ENCODE measurements around the gene MYLK.

The MYLK gene

DNA sequence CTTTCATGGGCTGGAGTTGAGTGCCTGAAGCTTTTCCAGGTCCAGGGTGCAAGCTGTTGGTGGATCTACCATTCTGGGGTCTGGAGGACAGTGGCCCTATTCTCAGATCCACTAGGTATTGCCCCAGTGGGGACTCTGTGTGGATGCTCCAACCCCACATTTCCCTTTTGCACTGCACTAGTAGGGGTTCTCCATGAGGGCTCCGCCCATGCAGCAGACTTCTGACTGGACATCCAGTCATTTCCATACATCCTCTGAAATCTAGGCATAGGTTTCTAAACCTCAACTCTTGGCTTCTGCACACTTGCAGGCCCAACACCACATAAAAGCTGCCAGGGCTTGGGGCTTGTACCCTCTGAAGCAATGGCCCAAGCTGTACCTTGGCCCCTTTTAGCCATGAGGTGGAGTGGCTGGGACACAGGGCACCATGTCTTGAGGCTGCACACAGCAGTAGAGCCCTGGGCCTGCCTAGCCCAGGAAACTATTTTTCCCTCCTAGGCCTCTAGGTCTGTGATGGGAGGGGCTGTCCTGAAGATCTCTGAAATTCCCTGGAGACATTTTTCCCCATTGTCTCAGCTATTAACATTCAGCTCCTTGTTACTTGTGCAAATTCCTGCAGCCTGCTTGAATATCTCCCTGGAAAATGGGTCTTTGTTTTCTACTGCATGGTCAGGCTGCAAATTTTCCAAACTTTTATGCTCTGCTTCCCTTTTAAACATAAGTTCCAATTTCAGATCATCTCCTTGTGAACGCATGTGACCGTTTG, 293.3 kb downstream of the MYLK start:
- no peak for DNase-seq (ENCODE audit: low read depth)

GRCh38 chr3:123587401-123587800, 296.7 kb downstream of the MYLK start:
- DNase-seq (ENCODE audit: low read depth), result no peak

- DNase-seq (ENCODE audit: low read depth), result peak; percentile 91
Observed at GRCh38 chr3:123586968-123587367, 297.2 kb downstream of the MYLK start.

DNA sequence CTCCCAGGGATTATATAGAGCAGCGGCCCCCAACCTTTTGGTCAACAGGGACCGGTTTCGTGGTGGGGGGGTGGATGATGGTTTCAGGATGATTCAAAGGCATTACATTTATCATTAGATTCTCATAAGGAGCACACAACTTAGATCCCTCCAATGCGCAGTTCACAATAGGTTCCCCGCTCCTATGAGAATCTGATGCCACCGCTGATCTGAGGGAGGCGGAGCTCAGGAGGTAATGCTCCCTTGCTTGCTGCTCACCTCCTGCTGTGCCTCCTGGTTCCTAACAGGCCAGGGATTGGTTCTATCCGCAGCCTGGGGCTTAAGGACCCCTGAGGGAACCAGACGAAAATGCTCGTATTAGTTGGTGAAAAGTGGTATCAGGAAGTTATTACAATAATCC, 298.0 kb downstream of the MYLK start:
- peak; percentile 65 for DNase-seq (ENCODE audit: low read depth)

DNA sequence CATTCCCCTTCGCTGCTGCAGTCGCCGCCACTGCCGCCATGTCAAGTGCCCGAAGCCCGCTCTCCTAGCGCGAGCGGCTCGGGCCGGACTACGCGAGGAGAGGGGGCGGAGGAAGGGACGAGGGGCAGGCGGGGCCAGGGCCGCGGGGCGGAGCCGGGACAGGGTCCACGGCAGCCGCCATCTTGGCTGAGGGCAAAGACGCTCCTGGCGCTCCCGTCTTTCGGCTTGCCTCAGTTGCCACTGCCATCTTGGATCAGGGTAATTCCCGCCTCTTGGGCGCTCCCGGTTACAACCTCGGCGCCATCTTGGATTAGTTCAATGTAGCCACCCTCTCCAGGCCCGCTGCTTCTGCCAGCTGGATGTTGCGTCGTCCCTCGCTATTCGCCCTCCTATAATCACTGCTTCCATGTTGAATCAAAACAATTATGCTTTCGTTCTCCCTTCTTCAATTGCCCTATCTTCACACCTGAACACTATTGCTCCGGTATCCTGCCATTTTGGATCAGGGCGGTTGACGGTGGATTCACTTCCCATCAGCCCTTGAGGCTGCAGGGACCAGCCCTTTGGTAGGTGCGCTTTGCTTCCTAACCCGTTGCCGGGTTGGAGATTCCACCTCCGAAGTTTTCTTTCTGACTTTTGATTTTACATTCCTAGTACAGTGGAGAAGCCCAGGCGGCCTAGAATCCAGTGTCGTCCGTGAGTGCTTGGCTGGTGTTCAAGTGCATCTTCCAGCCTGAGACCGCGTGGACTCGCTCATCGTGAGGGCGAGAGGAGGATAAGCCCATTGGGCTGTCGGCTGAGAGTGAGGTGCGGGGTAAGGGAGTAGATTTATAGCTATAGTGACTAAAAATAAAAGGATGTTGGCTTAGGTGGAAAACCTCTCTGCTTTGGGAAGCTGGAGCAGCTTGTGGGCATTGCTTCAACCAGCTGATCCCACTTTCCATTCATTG, 298.9 kb downstream of the MYLK start, which contains the start of gene HACD2:
HACD2 (minus strand) TSS at position 66 of the 950 bp plus-strand sequence; CDS start at position 40, 26 bp downstream.
- peak; percentile 98 for DNase-seq (ENCODE audit: low read depth)

- DNase-seq (ENCODE audit: low read depth), result peak; percentile 52
Observed at GRCh38 chr3:123584284-123584987, 299.7 kb downstream of the MYLK start.

DNA sequence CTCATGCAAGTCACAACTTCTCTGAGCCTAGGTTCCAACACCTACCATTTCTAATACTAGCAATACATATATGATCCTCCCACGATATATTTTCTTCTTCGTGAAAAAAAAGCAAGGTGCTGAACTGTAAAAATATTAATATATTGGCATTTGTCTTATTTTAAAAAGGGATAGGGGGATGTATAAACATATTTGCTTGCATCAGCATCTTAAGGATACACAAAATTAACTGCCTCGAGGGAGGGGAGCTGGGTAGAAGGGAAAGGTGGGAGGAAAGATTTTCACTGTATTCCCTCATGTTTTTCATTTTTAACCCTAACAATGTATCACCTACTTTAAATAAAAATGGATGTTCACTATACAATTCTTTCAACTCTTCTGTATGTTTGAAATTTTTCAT, 300.6 kb downstream of the MYLK start:
- DNase-seq (ENCODE audit: low read depth), result no peak

- DNase-seq (ENCODE audit: low read depth), result no peak
Observed at GRCh38 chr3:123582315-123582714, 301.8 kb downstream of the MYLK start.

DNA sequence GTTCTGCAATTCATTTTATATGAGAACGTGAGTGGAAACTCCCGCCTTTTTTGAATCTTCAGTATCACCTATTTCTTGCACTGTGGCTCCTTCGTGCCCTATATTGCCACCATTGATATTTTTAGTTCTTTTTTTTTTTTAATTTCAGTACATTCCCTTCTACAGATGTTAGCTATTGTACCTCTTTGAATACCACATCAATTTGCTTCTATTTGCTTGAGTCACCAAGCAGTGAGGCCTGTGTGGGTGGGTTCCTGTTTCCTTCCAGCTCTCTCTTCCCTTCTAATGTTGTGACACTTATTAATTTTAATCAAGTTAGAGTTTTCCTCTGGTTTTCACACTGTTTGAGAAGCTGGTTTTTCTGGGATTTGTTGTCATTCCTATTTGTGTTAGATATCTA, 308.0 kb downstream of the MYLK start:
- DNase-seq (ENCODE audit: low read depth), result no peak

DNA sequence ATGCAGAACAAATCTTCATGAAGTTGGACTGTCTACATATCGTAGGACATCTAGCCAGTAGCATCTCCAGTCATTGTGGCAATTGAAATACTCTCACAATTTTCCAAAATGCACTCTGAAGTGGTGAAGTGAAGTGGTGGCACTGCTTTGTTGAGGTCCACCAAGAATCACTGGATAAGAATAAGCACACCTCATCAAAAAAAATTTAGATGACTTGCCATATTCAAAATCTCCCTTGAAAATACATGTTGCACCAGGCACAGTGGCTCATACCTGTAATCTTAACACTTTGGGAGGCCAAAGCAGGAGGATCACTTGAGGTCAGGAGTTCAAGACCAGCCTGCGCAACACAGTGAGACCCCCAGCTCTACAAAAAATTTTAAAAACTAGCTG, 312.2 kb downstream of the MYLK start:
- DNase-seq (ENCODE audit: low read depth), result no peak

GRCh38 chr3:123571264-123571972, 312.7 kb downstream of the MYLK start:
- DNase-seq (ENCODE audit: low read depth), result no peak

DNA sequence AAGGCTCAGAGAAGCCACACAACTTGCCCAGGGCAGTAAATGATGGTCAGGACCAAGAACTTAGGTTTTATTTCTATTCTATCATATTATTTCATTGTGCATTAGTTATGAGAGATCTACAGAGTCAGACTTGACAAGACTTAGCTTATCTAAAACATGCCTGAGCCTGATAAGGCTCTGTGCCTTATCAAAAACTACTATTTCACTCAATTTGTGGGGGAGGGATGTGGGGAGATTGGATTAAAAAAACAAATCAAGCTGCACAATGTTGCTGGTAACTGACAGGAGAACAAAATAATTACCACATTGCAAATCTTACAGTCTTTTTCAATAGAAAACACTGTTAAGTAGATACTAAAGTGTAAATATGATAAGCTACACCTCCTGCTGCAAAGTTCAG, 315.3 kb downstream of the MYLK start:
- DNase-seq (ENCODE audit: low read depth), result no peak

- no peak for DNase-seq (ENCODE audit: low read depth)
Observed at GRCh38 chr3:123568034-123568433, 316.1 kb downstream of the MYLK start.

DNA sequence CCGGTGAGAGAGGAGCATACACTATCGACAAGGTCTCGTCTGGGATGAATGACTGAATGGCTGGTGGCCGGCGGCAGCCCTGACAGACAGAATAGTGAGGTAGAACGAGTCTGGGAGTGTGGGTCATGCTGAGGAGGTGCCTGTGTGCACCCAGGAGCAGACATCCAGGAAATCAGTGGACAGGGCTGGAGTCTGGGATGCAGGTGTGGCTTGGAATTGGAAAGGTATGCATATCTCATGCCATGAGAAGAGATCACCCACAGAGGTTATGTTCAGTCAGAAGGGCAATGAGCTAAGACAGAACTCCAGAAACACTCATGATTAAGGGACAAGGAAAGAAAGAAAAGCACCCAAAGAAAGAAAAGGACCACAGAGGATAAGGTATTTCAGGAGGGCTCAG, 320.1 kb downstream of the MYLK start:
- no peak for DNase-seq (ENCODE audit: low read depth)

- DNase-seq (ENCODE audit: low read depth), result no peak
Observed at GRCh38 chr3:123562547-123562946, 321.6 kb downstream of the MYLK start.

- DNase-seq (ENCODE audit: low read depth), result no peak
Observed at GRCh38 chr3:123561188-123561587, 322.9 kb downstream of the MYLK start.

Measured in EH (cell line).